Measurements from ENCODE around the gene DLGAP4. TPM values are rescaled to one million over a fixed set of nuclear protein-coding genes. Genes with fewer than 3 reads are reported as not detected.

The DLGAP4 gene
- total and polyA plus RNA-seq, 10 of the 15 experiments (the other 5 are each of a cell fraction or from before 2014, with no cell fraction given): 0.42 to 43.3 (median 19.0) TPM

GRCh38 chr20:36304786-36305495 is 1.2 kb upstream of the DLGAP4 start (continued):
- TF ChIP-seq, protein P1, sequence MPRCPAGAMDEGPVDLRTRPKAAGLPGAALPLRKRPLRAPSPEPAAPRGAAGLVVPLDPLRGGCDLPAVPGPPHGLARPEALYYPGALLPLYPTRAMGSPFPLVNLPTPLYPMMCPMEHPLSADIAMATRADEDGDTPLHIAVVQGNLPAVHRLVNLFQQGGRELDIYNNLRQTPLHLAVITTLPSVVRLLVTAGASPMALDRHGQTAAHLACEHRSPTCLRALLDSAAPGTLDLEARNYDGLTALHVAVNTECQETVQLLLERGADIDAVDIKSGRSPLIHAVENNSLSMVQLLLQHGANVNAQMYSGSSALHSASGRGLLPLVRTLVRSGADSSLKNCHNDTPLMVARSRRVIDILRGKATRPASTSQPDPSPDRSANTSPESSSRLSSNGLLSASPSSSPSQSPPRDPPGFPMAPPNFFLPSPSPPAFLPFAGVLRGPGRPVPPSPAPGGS (IDR thresholded peaks at IDR 0.05; ENCODE audit: borderline replicate concordance, insufficient read depth, low read depth, low read length, poor library complexity, severe bottlenecking): no peak
- TF ChIP-seq JUNB (IDR thresholded peaks at IDR 0.05): no peak
- TF ChIP-seq NR2C1 (IDR thresholded peaks at IDR 0.05): no peak
- TF ChIP-seq BCL11A (IDR thresholded peaks at IDR 0.05; ENCODE audit: low read depth, low read length): no peak

- BruUV-seq (replicated peaks): no TSS peak
- in situ Hi-C loops (cut with MboI): no loop called here
- no peak overlapping the region for H3K4me3 ChIP-seq
- TF ChIP-seq E4F1 (IDR thresholded peaks at IDR 0.05; ENCODE audit: borderline replicate concordance, partially characterized antibody) (no peak), TARDBP (IDR thresholded peaks at IDR 0.05; ENCODE audit: borderline replicate concordance) (no peak), SP1 (IDR thresholded peaks at IDR 0.05; ENCODE audit: low read depth, low read length) (no peak), KAT2A (conservative IDR thresholded peaks at IDR 0.05; ENCODE audit: control insufficient read depth, low read depth, low read length) (no peak), ZBTB11 (CRISPR knock-in tag; IDR thresholded peaks at IDR 0.05) (no peak), DPF2 (IDR thresholded peaks at IDR 0.05) (no peak), CBX5 (IDR thresholded peaks at IDR 0.05; ENCODE audit: low read depth) (no peak)
- TF ChIP-seq, protein P2, sequence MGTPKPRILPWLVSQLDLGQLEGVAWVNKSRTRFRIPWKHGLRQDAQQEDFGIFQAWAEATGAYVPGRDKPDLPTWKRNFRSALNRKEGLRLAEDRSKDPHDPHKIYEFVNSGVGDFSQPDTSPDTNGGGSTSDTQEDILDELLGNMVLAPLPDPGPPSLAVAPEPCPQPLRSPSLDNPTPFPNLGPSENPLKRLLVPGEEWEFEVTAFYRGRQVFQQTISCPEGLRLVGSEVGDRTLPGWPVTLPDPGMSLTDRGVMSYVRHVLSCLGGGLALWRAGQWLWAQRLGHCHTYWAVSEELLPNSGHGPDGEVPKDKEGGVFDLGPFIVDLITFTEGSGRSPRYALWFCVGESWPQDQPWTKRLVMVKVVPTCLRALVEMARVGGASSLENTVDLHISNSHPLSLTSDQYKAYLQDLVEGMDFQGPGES (IDR thresholded peaks at IDR 0.05): no peak
These were observed 643 bp downstream of the DLGAP4 start for GRCh38 chr20:36306553-36307411.

More at GRCh38 chr20:36306553-36307411, 643 bp downstream of the DLGAP4 start:
- Histone ChIP-seq H4K20me1 (ENCODE audit: control insufficient read depth, insufficient read depth) (no peaks in the 10 kb centered on the region), H3K27ac (ENCODE audit: control insufficient read depth, insufficient read depth) (no peak overlapping the region), H3K79me2 (ENCODE audit: control insufficient read depth, insufficient read depth, low read length) (no peaks in the 10 kb centered on the region), H3K9me3 (replicated peaks; ENCODE audit: control insufficient read depth, insufficient read depth, low read length) (no peaks in the 10 kb centered on the region), H3K4me2 (ENCODE audit: control insufficient read depth, insufficient read depth) (no peak overlapping the region), H3K27me3 (replicated peaks in 1 of 2; ENCODE audit: control insufficient read depth in 2 of 2, insufficient read depth in 2 of 2, low read length in 1 of 2) (peaks cover 13 to 14% of the 10 kb centered on the region in 2 experiments), H3K9ac (ENCODE audit: control insufficient read depth, insufficient read depth, low read length) (no peak overlapping the region), H3K36me3 (ENCODE audit: control insufficient read depth in 2 of 2, insufficient read depth in 2 of 2, low read length in 1 of 2) (no peaks in the 10 kb centered on the region), H3K4me1 (ENCODE audit: control insufficient read depth, insufficient read depth, low read length) (no peaks in the 10 kb centered on the region), H2AFZ (ENCODE audit: control insufficient read depth, low read depth, low read length) (no peak overlapping the region)
- POLR2A ChIA-PET: no interaction called here
- no peak for ATAC-seq
- no peak for DNase-seq (ENCODE audit: low read depth, low spot score)
- WGBS (ENCODE audit: insufficient coverage, insufficient replicate concordance, low lambda C conversion rate, missing lambda C conversion rate): 12% methylated on average over 58 of the region's 70 CpGs
- CTCF ChIA-PET: no interaction called here
- RAD21 ChIA-PET (ENCODE audit: unreplicated experiment): no interaction called here
- intact Hi-C loops (cut with micrococcal nuclease; ENCODE audit: unreplicated experiment): no loop called here
- FAIRE-seq: no peak
- SMC1A ChIA-PET (ENCODE audit: uncharacterized antibody, unreplicated experiment): no interaction called here

Measured in GM12878 (cell line).